GM12878 (cell line): ENCODE measurements around the gene ATP7A. TPM values are rescaled to one million over a fixed set of nuclear protein-coding genes. Genes with fewer than 3 reads are reported as not detected.

Experiments used
- BMI1 ChIP-seq: fragments of 450-650 bp; IDR thresholded peaks from 2 replicates; pipeline ENCODE4 v1.6.1; 2016; ENCODE audit warnings: mild to moderate bottlenecking, moderate library complexity, borderline replicate concordance
- HCFC1 ChIP-seq: fragments of 150-350 bp; IDR thresholded peaks from 2 replicates; pipeline ENCODE4 v1.6.1; 2014; ENCODE audit warnings: low read length
- JUND ChIP-seq: IDR thresholded peaks from 2 replicates; pipeline ENCODE4 v1.6.1; 2012; ENCODE audit warnings: low read depth, mild to moderate bottlenecking, low read length, improper control_type of control experiment, moderate library complexity
- NFYA ChIP-seq: IDR thresholded peaks from 2 replicates; pipeline ENCODE4 v1.6.1; 2011; ENCODE audit warnings: low read depth, mild to moderate bottlenecking, low read length, improper control_type of control experiment, borderline replicate concordance
- RAD21 ChIP-seq: IDR thresholded peaks from 2 replicates; pipeline ENCODE4 v1.6.1; 2011; ENCODE audit warnings: mild to moderate bottlenecking, low read depth, low read length, moderate library complexity; ENCODE audit not compliant: insufficient read depth
- YBX1 ChIP-seq: fragments of 450-650 bp; IDR thresholded peaks from 2 replicates; pipeline ENCODE4 v1.6.1; 2016; ENCODE audit warnings: antibody characterized with exemption
- ZNF24 ChIP-seq: fragments of 450-650 bp; IDR thresholded peaks from 2 replicates; pipeline ENCODE4 v1.6.1; 2017; ENCODE audit warnings: antibody characterized with exemption, mild to moderate bottlenecking
- polyA plus RNA-seq, 11 experiments: library from polyadenylated mRNA; depleted of rRNA in 4 of 11; unstranded in 6 of 11; stranded (reverse) in 5 of 11; fragments of >200 nt; fragmentation: Nextera tagmentation in 4 of 11; fragmentation: Illumina TruSeq in 1 of 11; extraction: Ambion mirVana in 4 of 11; extraction: Trizol in 1 of 11; gene quantifications; 1 replicate in 1 of 11; 2 replicates in 10 of 11; pipeline versions ENCODE4 v1.2.1 to v1.2.3, GENCODE V29; 2011 to 2016; ENCODE audit warnings: inconsistent platforms in 2 of 11, missing spikeins in 2 of 11, low read depth in 1 of 11
- total RNA-seq, 4 experiments: library from RNA; depleted of rRNA in 3 of 4; stranded (reverse); fragments of >200 nt in 3 of 4; fragmentation: Illumina TruSeq in 1 of 4; extraction: Trizol in 1 of 4; gene quantifications; 2 replicates each; pipeline versions ENCODE4 v1.2.1 to v1.2.3, GENCODE V29; 2013 to 2021
- TF ChIP-seq, protein P1 (sequence below): fragments of 450-650 bp; IDR thresholded peaks from 2 replicates; pipeline ENCODE4 v1.6.1; 2018; ENCODE audit warnings: borderline replicate concordance, mild to moderate bottlenecking; ENCODE audit not compliant: partially characterized antibody
- TF ChIP-seq, protein P2 (sequence below): IDR thresholded peaks from 2 replicates; pipeline ENCODE4 v1.6.1; 2011; ENCODE audit warnings: borderline replicate concordance, low read depth, mild to moderate bottlenecking, moderate library complexity, low read length; ENCODE audit not compliant: insufficient read depth, poor library complexity, severe bottlenecking
- TF ChIP-seq, protein P3 (sequence below): fragments of 450-650 bp; formaldehyde crosslinking; IDR thresholded peaks from 2 replicates; pipeline ENCODE4 v1.4.0; 2020; ENCODE audit warnings: mild to moderate bottlenecking, moderate library complexity
- TF ChIP-seq, protein P4 (sequence below): fragments of 450-650 bp; IDR thresholded peaks from 2 replicates; pipeline ENCODE4 v1.6.1; 2017; ENCODE audit warnings: mild to moderate bottlenecking, moderate library complexity
- TF ChIP-seq, protein P5 (sequence below): fragments of 450-650 bp; IDR thresholded peaks from 2 replicates; pipeline ENCODE4 v1.6.1; 2017; ENCODE audit warnings: mild to moderate bottlenecking

The ATP7A gene
- total and polyA plus RNA-seq, 10 of the 15 experiments (the other 5 are each of a cell fraction or from before 2014, with no cell fraction given): 2.5 to 12.0 (median 7.6) TPM

DNA sequence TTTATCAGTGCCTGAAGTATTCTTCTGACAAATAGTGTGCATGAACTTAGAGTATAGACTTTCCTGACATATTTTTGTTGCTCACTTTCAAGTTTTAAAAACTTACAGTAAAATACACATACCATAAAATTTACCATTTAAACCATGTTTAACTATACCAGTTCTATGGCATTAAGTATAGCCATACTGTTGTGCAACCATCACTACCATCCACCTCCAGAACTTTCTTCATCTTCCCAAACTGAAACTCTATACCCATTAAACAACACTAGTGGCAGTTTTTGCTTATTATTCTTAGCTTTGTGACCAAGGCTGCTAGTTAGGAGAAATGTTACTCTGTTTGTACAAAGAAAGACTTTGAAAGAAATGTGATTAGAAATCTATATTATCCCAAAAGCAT is 25.8 kb downstream of the ATP7A start (continued):
- TF ChIP-seq, protein P1, sequence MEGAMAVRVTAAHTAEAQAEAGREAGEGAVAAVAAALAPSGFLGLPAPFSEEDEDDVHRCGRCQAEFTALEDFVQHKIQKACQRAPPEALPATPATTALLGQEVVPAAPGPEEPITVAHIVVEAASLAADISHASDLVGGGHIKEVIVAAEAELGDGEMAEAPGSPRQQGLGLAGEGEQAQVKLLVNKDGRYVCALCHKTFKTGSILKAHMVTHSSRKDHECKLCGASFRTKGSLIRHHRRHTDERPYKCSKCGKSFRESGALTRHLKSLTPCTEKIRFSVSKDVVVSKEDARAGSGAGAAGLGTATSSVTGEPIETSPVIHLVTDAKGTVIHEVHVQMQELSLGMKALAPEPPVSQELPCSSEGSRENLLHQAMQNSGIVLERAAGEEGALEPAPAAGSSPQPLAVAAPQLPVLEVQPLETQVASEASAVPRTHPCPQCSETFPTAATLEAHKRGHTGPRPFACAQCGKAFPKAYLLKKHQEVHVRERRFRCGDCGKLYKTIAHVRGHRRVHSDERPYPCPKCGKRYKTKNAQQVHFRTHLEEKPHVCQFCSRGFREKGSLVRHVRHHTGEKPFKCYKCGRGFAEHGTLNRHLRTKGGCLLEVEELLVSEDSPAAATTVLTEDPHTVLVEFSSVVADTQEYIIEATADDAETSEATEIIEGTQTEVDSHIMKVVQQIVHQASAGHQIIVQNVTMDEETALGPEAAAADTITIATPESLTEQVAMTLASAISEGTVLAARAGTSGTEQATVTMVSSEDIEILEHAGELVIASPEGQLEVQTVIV: no peak
- TF ChIP-seq ZNF24 (no peak), RAD21 (no peak), NFYA (no peak), BMI1 (no peak), HCFC1 (no peak), JUND (no peak), YBX1 (no peak)
- TF ChIP-seq, protein P2, sequence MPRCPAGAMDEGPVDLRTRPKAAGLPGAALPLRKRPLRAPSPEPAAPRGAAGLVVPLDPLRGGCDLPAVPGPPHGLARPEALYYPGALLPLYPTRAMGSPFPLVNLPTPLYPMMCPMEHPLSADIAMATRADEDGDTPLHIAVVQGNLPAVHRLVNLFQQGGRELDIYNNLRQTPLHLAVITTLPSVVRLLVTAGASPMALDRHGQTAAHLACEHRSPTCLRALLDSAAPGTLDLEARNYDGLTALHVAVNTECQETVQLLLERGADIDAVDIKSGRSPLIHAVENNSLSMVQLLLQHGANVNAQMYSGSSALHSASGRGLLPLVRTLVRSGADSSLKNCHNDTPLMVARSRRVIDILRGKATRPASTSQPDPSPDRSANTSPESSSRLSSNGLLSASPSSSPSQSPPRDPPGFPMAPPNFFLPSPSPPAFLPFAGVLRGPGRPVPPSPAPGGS: no peak
- TF ChIP-seq, protein P3, sequence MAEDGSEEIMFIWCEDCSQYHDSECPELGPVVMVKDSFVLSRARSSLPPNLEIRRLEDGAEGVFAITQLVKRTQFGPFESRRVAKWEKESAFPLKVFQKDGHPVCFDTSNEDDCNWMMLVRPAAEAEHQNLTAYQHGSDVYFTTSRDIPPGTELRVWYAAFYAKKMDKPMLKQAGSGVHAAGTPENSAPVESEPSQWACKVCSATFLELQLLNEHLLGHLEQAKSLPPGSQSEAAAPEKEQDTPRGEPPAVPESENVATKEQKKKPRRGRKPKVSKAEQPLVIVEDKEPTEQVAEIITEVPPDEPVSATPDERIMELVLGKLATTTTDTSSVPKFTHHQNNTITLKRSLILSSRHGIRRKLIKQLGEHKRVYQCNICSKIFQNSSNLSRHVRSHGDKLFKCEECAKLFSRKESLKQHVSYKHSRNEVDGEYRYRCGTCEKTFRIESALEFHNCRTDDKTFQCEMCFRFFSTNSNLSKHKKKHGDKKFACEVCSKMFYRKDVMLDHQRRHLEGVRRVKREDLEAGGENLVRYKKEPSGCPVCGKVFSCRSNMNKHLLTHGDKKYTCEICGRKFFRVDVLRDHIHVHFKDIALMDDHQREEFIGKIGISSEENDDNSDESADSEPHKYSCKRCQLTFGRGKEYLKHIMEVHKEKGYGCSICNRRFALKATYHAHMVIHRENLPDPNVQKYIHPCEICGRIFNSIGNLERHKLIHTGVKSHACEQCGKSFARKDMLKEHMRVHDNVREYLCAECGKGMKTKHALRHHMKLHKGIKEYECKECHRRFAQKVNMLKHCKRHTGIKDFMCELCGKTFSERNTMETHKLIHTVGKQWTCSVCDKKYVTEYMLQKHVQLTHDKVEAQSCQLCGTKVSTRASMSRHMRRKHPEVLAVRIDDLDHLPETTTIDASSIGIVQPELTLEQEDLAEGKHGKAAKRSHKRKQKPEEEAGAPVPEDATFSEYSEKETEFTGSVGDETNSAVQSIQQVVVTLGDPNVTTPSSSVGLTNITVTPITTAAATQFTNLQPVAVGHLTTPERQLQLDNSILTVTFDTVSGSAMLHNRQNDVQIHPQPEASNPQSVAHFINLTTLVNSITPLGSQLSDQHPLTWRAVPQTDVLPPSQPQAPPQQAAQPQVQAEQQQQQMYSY (CRISPR knock-in tag): no peak
- TF ChIP-seq, protein P4, sequence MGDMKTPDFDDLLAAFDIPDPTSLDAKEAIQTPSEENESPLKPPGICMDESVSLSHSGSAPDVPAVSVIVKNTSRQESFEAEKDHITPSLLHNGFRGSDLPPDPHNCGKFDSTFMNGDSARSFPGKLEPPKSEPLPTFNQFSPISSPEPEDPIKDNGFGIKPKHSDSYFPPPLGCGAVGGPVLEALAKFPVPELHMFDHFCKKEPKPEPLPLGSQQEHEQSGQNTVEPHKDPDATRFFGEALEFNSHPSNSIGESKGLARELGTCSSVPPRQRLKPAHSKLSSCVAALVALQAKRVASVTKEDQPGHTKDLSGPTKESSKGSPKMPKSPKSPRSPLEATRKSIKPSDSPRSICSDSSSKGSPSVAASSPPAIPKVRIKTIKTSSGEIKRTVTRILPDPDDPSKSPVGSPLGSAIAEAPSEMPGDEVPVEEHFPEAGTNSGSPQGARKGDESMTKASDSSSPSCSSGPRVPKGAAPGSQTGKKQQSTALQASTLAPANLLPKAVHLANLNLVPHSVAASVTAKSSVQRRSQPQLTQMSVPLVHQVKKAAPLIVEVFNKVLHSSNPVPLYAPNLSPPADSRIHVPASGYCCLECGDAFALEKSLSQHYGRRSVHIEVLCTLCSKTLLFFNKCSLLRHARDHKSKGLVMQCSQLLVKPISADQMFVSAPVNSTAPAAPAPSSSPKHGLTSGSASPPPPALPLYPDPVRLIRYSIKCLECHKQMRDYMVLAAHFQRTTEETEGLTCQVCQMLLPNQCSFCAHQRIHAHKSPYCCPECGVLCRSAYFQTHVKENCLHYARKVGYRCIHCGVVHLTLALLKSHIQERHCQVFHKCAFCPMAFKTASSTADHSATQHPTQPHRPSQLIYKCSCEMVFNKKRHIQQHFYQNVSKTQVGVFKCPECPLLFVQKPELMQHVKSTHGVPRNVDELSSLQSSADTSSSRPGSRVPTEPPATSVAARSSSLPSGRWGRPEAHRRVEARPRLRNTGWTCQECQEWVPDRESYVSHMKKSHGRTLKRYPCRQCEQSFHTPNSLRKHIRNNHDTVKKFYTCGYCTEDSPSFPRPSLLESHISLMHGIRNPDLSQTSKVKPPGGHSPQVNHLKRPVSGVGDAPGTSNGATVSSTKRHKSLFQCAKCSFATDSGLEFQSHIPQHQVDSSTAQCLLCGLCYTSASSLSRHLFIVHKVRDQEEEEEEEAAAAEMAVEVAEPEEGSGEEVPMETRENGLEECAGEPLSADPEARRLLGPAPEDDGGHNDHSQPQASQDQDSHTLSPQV: no peak
- TF ChIP-seq, protein P5, sequence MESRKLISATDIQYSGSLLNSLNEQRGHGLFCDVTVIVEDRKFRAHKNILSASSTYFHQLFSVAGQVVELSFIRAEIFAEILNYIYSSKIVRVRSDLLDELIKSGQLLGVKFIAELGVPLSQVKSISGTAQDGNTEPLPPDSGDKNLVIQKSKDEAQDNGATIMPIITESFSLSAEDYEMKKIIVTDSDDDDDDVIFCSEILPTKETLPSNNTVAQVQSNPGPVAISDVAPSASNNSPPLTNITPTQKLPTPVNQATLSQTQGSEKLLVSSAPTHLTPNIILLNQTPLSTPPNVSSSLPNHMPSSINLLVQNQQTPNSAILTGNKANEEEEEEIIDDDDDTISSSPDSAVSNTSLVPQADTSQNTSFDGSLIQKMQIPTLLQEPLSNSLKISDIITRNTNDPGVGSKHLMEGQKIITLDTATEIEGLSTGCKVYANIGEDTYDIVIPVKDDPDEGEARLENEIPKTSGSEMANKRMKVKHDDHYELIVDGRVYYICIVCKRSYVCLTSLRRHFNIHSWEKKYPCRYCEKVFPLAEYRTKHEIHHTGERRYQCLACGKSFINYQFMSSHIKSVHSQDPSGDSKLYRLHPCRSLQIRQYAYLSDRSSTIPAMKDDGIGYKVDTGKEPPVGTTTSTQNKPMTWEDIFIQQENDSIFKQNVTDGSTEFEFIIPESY: no peak
